WTC11 (cell line): Measurements from ENCODE around the gene SCAF4.

Experiments
- CTCF ChIP-seq: fragments of 200-600 bp; IDR thresholded peaks from 2 replicates; pipeline ENCODE4 v1.8.0; 2022; ENCODE audit warnings: antibody characterized with exemption
- ETV6 ChIP-seq: sonication (generic); formaldehyde crosslinking; IDR thresholded peaks from 2 replicates; pipeline ENCODE4 v1.8.1; 2022; ENCODE audit warnings: mild to moderate bottlenecking, missing genetic modification reagents
- IRF2 ChIP-seq: sonication (generic); formaldehyde crosslinking; IDR thresholded peaks from 2 replicates; pipeline ENCODE4 v1.8.0; 2022; ENCODE audit warnings: low read depth, missing genetic modification reagents, borderline replicate concordance
- MAX ChIP-seq: sonication (generic); formaldehyde crosslinking; IDR thresholded peaks from 2 replicates; pipeline ENCODE4 v1.8.0; 2022; ENCODE audit warnings: mild to moderate bottlenecking, missing genetic modification reagents
- NR2C2 ChIP-seq: sonication (generic); formaldehyde crosslinking; IDR thresholded peaks from 2 replicates; pipeline ENCODE4 v1.8.0; 2022; ENCODE audit warnings: mild to moderate bottlenecking, missing genetic modification reagents
- TF ChIP-seq, protein P1 (sequence below): sonication (generic); formaldehyde crosslinking; IDR thresholded peaks from 2 replicates; pipeline ENCODE4 v1.8.1; 2022; ENCODE audit warnings: mild to moderate bottlenecking, moderate library complexity, missing genetic modification reagents
- TF ChIP-seq, protein P2 (sequence below): sonication (generic); formaldehyde crosslinking; conservative IDR thresholded peaks from 2 replicates; pipeline ENCODE4 v1.8.1; 2022; ENCODE audit warnings: mild to moderate bottlenecking, missing genetic modification reagents

- TF ChIP-seq IRF2 (CRISPR knock-in tag) = no peak
- TF ChIP-seq NR2C2 (CRISPR knock-in tag) = no peak
- TF ChIP-seq CTCF = no peak
- no peak for TF ChIP-seq ETV6 (CRISPR knock-in tag)
- TF ChIP-seq MAX (CRISPR knock-in tag) = no peak
- TF ChIP-seq, protein P1, sequence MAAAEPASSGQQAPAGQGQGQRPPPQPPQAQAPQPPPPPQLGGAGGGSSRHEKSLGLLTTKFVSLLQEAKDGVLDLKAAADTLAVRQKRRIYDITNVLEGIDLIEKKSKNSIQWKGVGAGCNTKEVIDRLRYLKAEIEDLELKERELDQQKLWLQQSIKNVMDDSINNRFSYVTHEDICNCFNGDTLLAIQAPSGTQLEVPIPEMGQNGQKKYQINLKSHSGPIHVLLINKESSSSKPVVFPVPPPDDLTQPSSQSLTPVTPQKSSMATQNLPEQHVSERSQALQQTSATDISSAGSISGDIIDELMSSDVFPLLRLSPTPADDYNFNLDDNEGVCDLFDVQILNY (CRISPR knock-in tag) = no peak
- TF ChIP-seq, protein P2, sequence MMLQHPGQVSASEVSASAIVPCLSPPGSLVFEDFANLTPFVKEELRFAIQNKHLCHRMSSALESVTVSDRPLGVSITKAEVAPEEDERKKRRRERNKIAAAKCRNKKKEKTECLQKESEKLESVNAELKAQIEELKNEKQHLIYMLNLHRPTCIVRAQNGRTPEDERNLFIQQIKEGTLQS = no peak
These were observed 10.5 kb downstream of the SCAF4 start for GRCh38 chr21:31721381-31721780.
